Calu3 (cell line): ENCODE data around the gene CCSER1. TPM values are rescaled to one million over a fixed set of nuclear protein-coding genes. Genes with fewer than 3 reads are reported as not detected.
A peak's percentile ranks its signal among the peaks of the same experiment; 100 is the strongest.

Experiments
- BruUV-seq: library from RNA; stranded (reverse); fragments of 400-500 nt; replicated peaks from 2 replicates; lab custom pipeline; 2021; lab: Mats Ljungman, UMichigan
- CTCF ChIA-PET: fragments of 300-600 bp; sonication (Branson Sonifier 250); formaldehyde crosslinking; loops from one replicate; lab custom pipeline; 2022; ENCODE audit warnings: antibody characterized with exemption; lab: Charles Lee
- DNase-seq: peaks from one replicate; pipeline ENCODE4 v3.0.0; 2022
- H3K27ac Mint-ChIP-seq: one replicate; pipeline ENCODE4 v1.8.0; 2022; ENCODE audit warnings: mixed read lengths; ENCODE audit not compliant: unreplicated experiment
- H3K27me3 Mint-ChIP-seq: one replicate; pipeline ENCODE4 v1.8.0; 2022; ENCODE audit warnings: mixed read lengths; ENCODE audit not compliant: unreplicated experiment
- H3K36me3 Mint-ChIP-seq: one replicate; pipeline ENCODE4 v1.8.0; 2022; ENCODE audit warnings: mild to moderate bottlenecking, moderate library complexity, mixed read lengths; ENCODE audit not compliant: insufficient read depth, unreplicated experiment
- H3K4me1 Mint-ChIP-seq: one replicate; pipeline ENCODE4 v1.8.0; 2022; ENCODE audit warnings: mild to moderate bottlenecking, low read depth, mixed read lengths; ENCODE audit not compliant: unreplicated experiment
- H3K4me3 Mint-ChIP-seq: one replicate; pipeline ENCODE4 v1.8.0; 2022; ENCODE audit warnings: mild to moderate bottlenecking, low read depth, moderate library complexity, mixed read lengths; ENCODE audit not compliant: unreplicated experiment
- H3K9me3 Mint-ChIP-seq: one replicate; pipeline ENCODE4 v1.8.0; 2022; ENCODE audit warnings: low read depth, mixed read lengths; ENCODE audit not compliant: unreplicated experiment
- CTCF ChIP-seq: fragments of 200-600 bp; IDR thresholded peaks from one replicate; pipeline ENCODE4 v1.8.0; 2022; ENCODE audit warnings: antibody characterized with exemption; ENCODE audit not compliant: unreplicated experiment
- intact Hi-C: fragments of 100-400 bp; cut with micrococcal nuclease; formaldehyde crosslinking; loops from one replicate; pipeline ENCODE4 v1.10.0; 2022; ENCODE audit not compliant: unreplicated experiment
- total RNA-seq: library from RNA; stranded (reverse); gene quantifications from 2 replicates; pipeline ENCODE4 v1.2.3, GENCODE V29; 2022

Gene CCSER1
- total RNA-seq, 1 experiment from 2014 or later = 6.2 TPM

GRCh38 chr4:91285487-91285886 is 1158.3 kb downstream of the CCSER1 start:
- no peaks in the 10 kb centered on the region for H3K36me3 Mint-ChIP-seq

GRCh38 chr4:91288702-91289311 is 1161.6 kb downstream of the CCSER1 start:
- Mint-ChIP-seq H3K4me3 (no peak overlapping the region), H3K4me1 (no peaks in the 10 kb centered on the region), H3K36me3 (no peaks in the 10 kb centered on the region), H3K9me3 (no peaks in the 10 kb centered on the region), H3K27me3 (no peaks in the 10 kb centered on the region), H3K27ac (peak overlapping the region; percentile 37)
- DNase-seq = no peak
- CTCF ChIA-PET = no interaction called here
- intact Hi-C loops = no loop called here
- no TSS peak for BruUV-seq
- TF ChIP-seq CTCF = no peak

More at GRCh38 chr4:91285487-91285886, 1158.3 kb downstream of the CCSER1 start:
- no peaks in the 10 kb centered on the region for H3K9me3 Mint-ChIP-seq
- no TSS peak for BruUV-seq
- H3K27ac Mint-ChIP-seq = no peak overlapping the region
- no peaks in the 10 kb centered on the region for H3K27me3 Mint-ChIP-seq
- intact Hi-C loops = no loop called here
- no peaks in the 10 kb centered on the region for H3K4me1 Mint-ChIP-seq
- DNase-seq = no peak
- no peak for TF ChIP-seq CTCF
- no peak overlapping the region for H3K4me3 Mint-ChIP-seq
- CTCF ChIA-PET = no interaction called here

- no peak for DNase-seq
- Mint-ChIP-seq H3K4me3 (no peak overlapping the region), H3K4me1 (no peaks in the 10 kb centered on the region), H3K36me3 (no peaks in the 10 kb centered on the region), H3K9me3 (no peaks in the 10 kb centered on the region), H3K27me3 (no peaks in the 10 kb centered on the region), H3K27ac (no peak overlapping the region)
- CTCF ChIA-PET = no interaction called here
- intact Hi-C loops = no loop called here
- no TSS peak for BruUV-seq
- TF ChIP-seq CTCF = no peak
Measured at GRCh38 chr4:91298156-91298700, 1171.0 kb downstream of the CCSER1 start.

- CTCF ChIA-PET = no interaction called here
- Mint-ChIP-seq H3K4me1 (no peaks in the 10 kb centered on the region), H3K36me3 (no peaks in the 10 kb centered on the region), H3K27me3 (no peaks in the 10 kb centered on the region), H3K4me3 (no peak overlapping the region), H3K27ac (no peak overlapping the region), H3K9me3 (no peaks in the 10 kb centered on the region)
- no TSS peak for BruUV-seq
- DNase-seq = no peak
- intact Hi-C loops = no loop called here
- TF ChIP-seq CTCF = no peak
Measured at GRCh38 chr4:91298824-91299223, 1171.6 kb downstream of the CCSER1 start.
